ENCODE data around the gene ILKAP.

GRCh38 chr2:238143239-238143951 is 60.1 kb downstream of the ILKAP start:
- TF ChIP-seq POLR2AphosphoS5 (IDR thresholded peaks at IDR 0.05) (no peak), CTCF (IDR thresholded peaks at IDR 0.05) (no peak)
